GM13977 (cell line): ENCODE data around the gene NFIB.

Experiments
- DNase-seq: peaks from one replicate; pipeline ENCODE4 v3.0.0; 2012; ENCODE audit warnings: low spot score
- CTCF ChIP-seq: IDR thresholded peaks from 2 replicates; pipeline ENCODE4 v1.5.1; 2012; ENCODE audit warnings: mild to moderate bottlenecking, control low read depth; ENCODE audit not compliant: insufficient read depth; ENCODE audit errors: extremely low read depth, missing control alignments
- in situ Hi-C: fragments of 300-500 bp; cut with MboI; formaldehyde crosslinking; loops from one replicate; pipeline ENCODE4 v1.12.0; 2022; ENCODE audit warnings: low sequenced_read_pairs, low pct_unique_long_range_greater_than_20kb, mixed read lengths, inconsistent platforms; ENCODE audit not compliant: unreplicated experiment

The NFIB gene

GRCh38 chr9:14133394-14133793, 180.5 kb downstream of the NFIB start:
- in situ Hi-C loops, result no loop called here
- TF ChIP-seq CTCF, result no peak
- DNase-seq, result no peak

GRCh38 chr9:14132775-14133174, 181.2 kb downstream of the NFIB start:
- TF ChIP-seq CTCF, result no peak
- no peak for DNase-seq
- in situ Hi-C loops, result no loop called here

- DNase-seq, result no peak
- TF ChIP-seq CTCF, result no peak
- in situ Hi-C loops, result no loop called here
Observed at GRCh38 chr9:14131356-14132088, 182.4 kb downstream of the NFIB start.

- DNase-seq, result no peak
- in situ Hi-C loops, result no loop called here
Observed at GRCh38 chr9:14127656-14128055, 186.3 kb downstream of the NFIB start.

GRCh38 chr9:14119694-14120514, 194.0 kb downstream of the NFIB start:
- no peak for TF ChIP-seq CTCF
- in situ Hi-C loops, result no loop called here
- DNase-seq, result no peak

More at GRCh38 chr9:14127656-14128055, 186.3 kb downstream of the NFIB start:
- no peak for TF ChIP-seq CTCF

- TF ChIP-seq CTCF, result no peak
- in situ Hi-C loops, result no loop called here
- DNase-seq, result no peak
Observed at GRCh38 chr9:14112226-14112625, 201.7 kb downstream of the NFIB start.
